ENCODE data around the gene SHF.

Gene SHF

DNA sequence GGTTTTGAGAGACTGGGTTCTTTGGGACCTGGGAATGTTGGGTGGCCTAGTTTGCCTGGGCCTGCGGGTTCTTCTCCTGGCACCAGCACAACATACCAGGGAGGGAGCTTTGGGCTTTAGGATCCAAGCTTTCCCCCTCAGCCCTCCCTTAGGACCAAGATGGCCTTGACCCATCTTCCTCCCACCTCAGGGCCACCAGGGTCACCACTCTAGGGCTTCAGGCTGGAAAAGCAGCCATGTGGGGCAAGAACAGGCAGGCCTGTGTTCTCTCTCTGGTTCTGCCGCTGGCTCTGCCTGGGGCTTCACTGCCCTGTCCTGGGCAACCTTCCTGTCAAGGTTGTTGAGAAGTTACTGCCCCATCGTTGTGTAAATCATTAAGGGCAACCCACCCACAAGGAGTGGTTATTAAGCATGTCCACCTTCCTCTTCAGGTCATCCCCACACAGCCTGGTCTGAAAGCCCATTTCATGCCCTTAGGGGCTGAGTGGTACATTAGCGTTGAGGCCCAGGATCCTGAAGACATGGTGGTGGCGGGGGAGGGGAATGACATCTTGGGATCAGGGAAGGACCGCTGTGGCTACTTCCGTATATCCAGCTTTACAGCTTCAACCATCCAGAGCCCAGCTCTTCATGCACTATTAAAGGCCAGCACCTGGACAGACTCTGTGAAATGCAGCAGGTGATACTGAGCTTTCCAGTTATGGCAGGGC, 57.3 kb downstream of the SHF start:
- peaks cover 60% of the 10 kb centered on the region for H3K27me3 ChIP-seq (replicated peaks)

DNA sequence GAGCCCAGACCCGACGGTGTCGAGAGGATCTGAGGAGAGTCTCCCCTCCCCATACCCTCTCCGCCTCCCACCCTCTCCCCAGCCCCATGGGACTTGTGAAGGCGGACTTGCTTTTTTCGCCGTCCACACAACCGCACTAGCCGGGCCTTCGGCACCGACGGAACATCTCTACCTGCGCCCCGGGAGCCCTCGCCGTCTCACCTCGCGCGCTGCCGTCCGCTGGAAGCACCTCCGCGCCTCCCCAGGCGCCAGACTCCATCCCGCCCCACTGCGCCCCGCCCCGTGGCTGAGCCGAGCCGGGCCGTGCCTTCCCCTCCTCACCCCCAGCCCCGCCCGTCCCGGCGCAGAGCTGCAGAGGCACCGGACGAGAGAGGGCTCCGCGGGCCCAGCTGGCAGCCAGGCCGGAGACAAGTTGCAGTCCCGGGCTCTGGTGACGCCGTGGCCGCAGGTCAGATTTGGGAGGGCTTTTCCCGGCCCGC, 58.1 kb downstream of the SHF start, which contains the start of the genes DUOX1 and DUOXA1:
Gene DUOX1, plus strand, starts transcription at position 344 of the 479 bp plus-strand sequence. CDS start 1,973 bp downstream, outside the sequence.
Gene DUOXA1, minus strand, starts transcription at position 229 of the 479 bp plus-strand sequence. CDS start 6,865 bp downstream, outside the sequence.
- TF ChIP-seq, protein P1, sequence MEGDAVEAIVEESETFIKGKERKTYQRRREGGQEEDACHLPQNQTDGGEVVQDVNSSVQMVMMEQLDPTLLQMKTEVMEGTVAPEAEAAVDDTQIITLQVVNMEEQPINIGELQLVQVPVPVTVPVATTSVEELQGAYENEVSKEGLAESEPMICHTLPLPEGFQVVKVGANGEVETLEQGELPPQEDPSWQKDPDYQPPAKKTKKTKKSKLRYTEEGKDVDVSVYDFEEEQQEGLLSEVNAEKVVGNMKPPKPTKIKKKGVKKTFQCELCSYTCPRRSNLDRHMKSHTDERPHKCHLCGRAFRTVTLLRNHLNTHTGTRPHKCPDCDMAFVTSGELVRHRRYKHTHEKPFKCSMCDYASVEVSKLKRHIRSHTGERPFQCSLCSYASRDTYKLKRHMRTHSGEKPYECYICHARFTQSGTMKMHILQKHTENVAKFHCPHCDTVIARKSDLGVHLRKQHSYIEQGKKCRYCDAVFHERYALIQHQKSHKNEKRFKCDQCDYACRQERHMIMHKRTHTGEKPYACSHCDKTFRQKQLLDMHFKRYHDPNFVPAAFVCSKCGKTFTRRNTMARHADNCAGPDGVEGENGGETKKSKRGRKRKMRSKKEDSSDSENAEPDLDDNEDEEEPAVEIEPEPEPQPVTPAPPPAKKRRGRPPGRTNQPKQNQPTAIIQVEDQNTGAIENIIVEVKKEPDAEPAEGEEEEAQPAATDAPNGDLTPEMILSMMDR (IDR thresholded peaks at IDR 0.05; ENCODE audit: low read depth, low read length, missing control alignments), result no peak
- Histone ChIP-seq H3K4me3 (ENCODE audit: low read depth, low read length) (no peak within 1 kb of the TSS), H3K27ac (no peak within 1 kb of the TSS), H3K36me3 (replicated peaks) (no peaks in the 10 kb centered on the region), H3K27me3 (replicated peaks) (peaks cover 53% of the 10 kb centered on the region)
- no peak for DNase-seq
- in situ Hi-C loops (cut with HindIII; ENCODE audit: low pct_ligation_motif_present, low sequenced_read_pairs), result no loop called here

More for the DNA sequence above, 57.3 kb downstream of the SHF start:
- H3K27ac ChIP-seq, result no peak overlapping the region
- H3K4me3 ChIP-seq (ENCODE audit: low read depth, low read length), result no peak overlapping the region
- TF ChIP-seq, protein P1 (IDR thresholded peaks at IDR 0.05; ENCODE audit: low read depth, low read length, missing control alignments), result no peak
- no peaks in the 10 kb centered on the region for H3K36me3 ChIP-seq (replicated peaks)
- in situ Hi-C loops (cut with HindIII; ENCODE audit: low pct_ligation_motif_present, low sequenced_read_pairs), result no loop called here
- no peak for DNase-seq

DNA sequence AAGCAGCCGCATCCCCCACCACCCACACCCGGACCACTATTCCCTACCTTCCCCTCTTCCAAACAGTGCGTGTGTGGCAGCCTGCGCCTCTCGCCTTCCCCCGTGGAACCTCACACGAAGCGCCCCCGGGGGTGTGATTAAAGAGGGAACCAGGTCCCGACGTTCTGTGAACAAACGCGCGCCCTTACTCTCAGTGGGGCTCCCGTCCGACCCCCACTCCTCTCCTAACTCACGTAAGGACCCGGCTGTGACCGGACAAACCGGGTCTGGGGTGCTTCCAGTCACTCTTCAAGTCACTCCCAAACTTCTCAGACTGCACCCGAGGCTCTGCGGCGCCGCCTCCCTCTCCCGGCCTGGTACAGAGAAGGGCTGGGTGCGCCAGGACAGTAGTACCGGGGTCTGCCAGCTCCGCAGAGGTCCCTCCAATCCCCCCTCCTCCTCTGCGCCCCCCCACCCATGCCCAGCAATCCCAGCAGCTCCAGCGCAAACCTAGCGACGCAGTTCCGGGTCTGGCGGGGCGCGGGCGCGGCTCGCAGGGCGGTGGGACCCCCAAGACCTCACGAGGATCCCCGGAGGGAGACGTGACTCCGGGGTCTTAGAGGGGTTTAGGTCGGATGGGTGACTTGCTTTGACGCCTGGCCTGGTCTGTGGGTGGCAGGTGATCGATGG, 58.7 kb downstream of the SHF start:
- TF ChIP-seq, protein P1 (IDR thresholded peaks at IDR 0.05; ENCODE audit: low read depth, low read length, missing control alignments), result no peak
- Histone ChIP-seq H3K36me3 (replicated peaks) (no peaks in the 10 kb centered on the region), H3K27ac (no peak overlapping the region), H3K27me3 (replicated peaks) (peaks cover 47% of the 10 kb centered on the region), H3K4me3 (ENCODE audit: low read depth, low read length) (no peak overlapping the region)
- in situ Hi-C loops (cut with HindIII; ENCODE audit: low pct_ligation_motif_present, low sequenced_read_pairs), result no loop called here
- no peak for DNase-seq

DNA sequence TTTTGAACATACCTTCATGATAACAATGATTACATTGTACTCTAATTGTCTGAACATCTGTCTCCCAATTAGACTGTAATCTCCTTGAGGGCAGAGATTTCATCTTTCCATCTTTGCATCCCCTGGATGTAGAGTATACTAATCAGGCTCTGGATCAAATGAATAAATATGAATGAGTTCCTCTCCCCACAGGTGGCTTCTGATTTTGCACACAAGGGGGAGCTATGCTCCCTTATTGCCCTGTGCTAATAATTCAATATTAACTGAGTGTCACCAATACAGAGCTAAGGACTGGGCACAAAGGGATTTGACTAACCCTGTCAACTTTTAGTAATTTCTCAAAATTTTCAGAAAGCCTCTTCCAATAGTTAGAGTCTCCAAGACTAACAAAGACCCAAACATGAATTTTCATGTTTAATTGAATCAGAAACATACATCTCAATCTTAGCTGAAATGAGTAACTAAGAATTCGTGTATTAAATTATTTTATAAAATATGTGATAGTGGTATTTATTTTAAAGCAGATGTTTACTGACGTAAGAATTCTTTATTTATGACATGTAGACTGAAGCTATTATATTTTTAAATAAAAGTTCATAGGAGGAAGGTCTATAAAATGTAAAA, 61.1 kb downstream of the SHF start:
- no peak overlapping the region for H3K27ac ChIP-seq
- H3K4me3 ChIP-seq (ENCODE audit: low read depth, low read length), result no peak overlapping the region
- no peaks in the 10 kb centered on the region for H3K36me3 ChIP-seq (replicated peaks)
- TF ChIP-seq, protein P1 (IDR thresholded peaks at IDR 0.05; ENCODE audit: low read depth, low read length, missing control alignments), result peak; percentile 79
- in situ Hi-C loops (cut with HindIII; ENCODE audit: low pct_ligation_motif_present, low sequenced_read_pairs), result no loop called here
- peak; percentile 28 for DNase-seq
- H3K27me3 ChIP-seq (replicated peaks), result peaks cover 36% of the 10 kb centered on the region

DNA sequence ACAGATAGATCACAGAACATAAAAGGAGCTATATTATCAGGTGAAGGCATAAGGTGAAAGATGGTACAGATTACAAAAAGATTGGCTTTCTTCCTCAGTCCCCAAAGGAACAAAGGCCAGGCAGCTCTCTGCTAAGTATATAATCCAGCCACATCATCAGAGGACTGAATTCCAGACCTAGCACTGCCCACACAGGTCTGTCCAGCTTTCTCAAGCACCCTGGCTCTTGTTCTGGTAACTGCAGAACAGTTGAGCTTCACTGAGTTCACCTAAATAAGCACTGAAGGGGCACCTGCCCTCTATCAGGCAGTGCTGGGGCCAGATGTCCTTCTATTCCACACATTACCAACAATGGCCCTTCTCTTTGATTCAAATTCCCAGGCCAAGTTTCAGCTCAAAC, 64.4 kb downstream of the SHF start:
- Histone ChIP-seq H3K36me3 (replicated peaks) (no peaks in the 10 kb centered on the region), H3K27me3 (replicated peaks) (peaks cover 6% of the 10 kb centered on the region), H3K27ac (no peak overlapping the region), H3K4me3 (ENCODE audit: low read depth, low read length) (no peak overlapping the region)
- TF ChIP-seq, protein P1 (IDR thresholded peaks at IDR 0.05; ENCODE audit: low read depth, low read length, missing control alignments), result no peak
- in situ Hi-C loops (cut with HindIII; ENCODE audit: low pct_ligation_motif_present, low sequenced_read_pairs), result no loop called here
- DNase-seq, result no peak
